Endothelial cell of umbilical vein (primary cell): ENCODE measurements around the gene BABAM2. TPM values are rescaled to one million over a fixed set of nuclear protein-coding genes. Genes with fewer than 3 reads are reported as not detected.

Experiments used
- BruUV-seq: library from RNA; stranded (reverse); fragments of 400-500 nt; replicated peaks from 2 replicates; lab custom pipeline; 2021; lab: Mats Ljungman, UMichigan
- CTCF ChIA-PET: fragments of 300-600, 350-600 bp; sonication (Branson Sonifier 250); formaldehyde crosslinking; loops from one replicate; lab custom pipeline; 2021; ENCODE audit warnings: antibody characterized with exemption, inconsistent platforms; lab: Charles Lee
- POLR2A ChIA-PET: fragments of 300-600, 350-600 bp; sonication (Branson Sonifier 250); formaldehyde crosslinking; loops from one replicate; lab custom pipeline; 2021; ENCODE audit warnings: antibody characterized with exemption, inconsistent platforms; lab: Charles Lee
- DNase-seq: peaks from one replicate; pipeline ENCODE4 v3.0.0-alpha.2; 2011; ENCODE audit warnings: low read depth, low spot score
- FAIRE-seq: peaks from 2 replicates; lab custom pipeline; 2011; peaks lifted over from hg19 to GRCh38; lab: Jason Lieb, UNC
- H2AFZ ChIP-seq: 2 replicates; pipeline ENCODE4 v1.6.0; 2012; ENCODE audit warnings: low read depth, low read length, control low read depth, inconsistent platforms
- H3K27ac ChIP-seq: 2 replicates; pipeline ENCODE4 v1.5.1; 2011; ENCODE audit warnings: low read depth, mild to moderate bottlenecking, control low read depth, low read length, moderate library complexity; ENCODE audit not compliant: insufficient read depth
- H3K27me3 ChIP-seq, 2 experiments: 2 replicates each; pipeline versions ENCODE4 v1.6.0 to v1.6.1; 2011; ENCODE audit warnings: low read length in 2 of 2, mixed read lengths in 1 of 2; ENCODE audit not compliant: control insufficient read depth in 2 of 2, insufficient read depth in 2 of 2
- H3K36me3 ChIP-seq, 2 experiments: 2 replicates in 1 of 2; 3 replicates in 1 of 2; pipeline ENCODE4 v1.5.1; 2011; ENCODE audit warnings: low read length in 2 of 2, mild to moderate bottlenecking in 1 of 2, moderate library complexity in 1 of 2; ENCODE audit not compliant: control insufficient read depth in 2 of 2, insufficient read depth in 2 of 2; ENCODE audit errors: extremely low read depth in 1 of 2
- H3K4me1 ChIP-seq: 3 replicates; pipeline ENCODE4 v1.5.1; 2011; ENCODE audit warnings: mild to moderate bottlenecking, low read length; ENCODE audit not compliant: control insufficient read depth, insufficient read depth; ENCODE audit errors: extremely low read depth
- H3K4me2 ChIP-seq: 2 replicates; pipeline ENCODE4 v1.6.1; 2011; ENCODE audit warnings: low read length, control low read depth, mixed read lengths; ENCODE audit not compliant: insufficient read depth
- H3K4me3 ChIP-seq, 3 experiments: fragments of 200-600 bp in 1 of 3; sonication (generic), shearing (Covaris generic) in 1 of 3; replicated peaks in 1 of 3; 2 replicates each; pipeline ENCODE4 v1.5.1; 2011 to 2016; ENCODE audit warnings: control low read depth in 3 of 3, low read length in 3 of 3, mild to moderate bottlenecking in 2 of 3, inconsistent platforms in 1 of 3, low read depth in 1 of 3, moderate library complexity in 1 of 3; ENCODE audit not compliant: insufficient read depth in 1 of 3
- H3K79me2 ChIP-seq: 2 replicates; pipeline ENCODE4 v1.6.0; 2012; ENCODE audit warnings: low read length, inconsistent platforms; ENCODE audit not compliant: control insufficient read depth, insufficient read depth
- H3K9ac ChIP-seq: replicated peaks from 2 replicates; pipeline ENCODE3; 2011; ENCODE audit warnings: low read length, control low read depth; ENCODE audit not compliant: insufficient read depth; ENCODE audit errors: extremely low read depth
- H3K9me1 ChIP-seq: replicated peaks from 3 replicates; pipeline ENCODE4 v1.6.0; 2011; ENCODE audit warnings: mild to moderate bottlenecking, low read length; ENCODE audit not compliant: control insufficient read depth, insufficient read depth; ENCODE audit errors: extremely low read depth
- H3K9me3 ChIP-seq: replicated peaks from 2 replicates; pipeline ENCODE4 v1.5.1; 2012; ENCODE audit warnings: low read length, inconsistent platforms; ENCODE audit not compliant: control insufficient read depth, insufficient read depth
- H4K20me1 ChIP-seq: replicated peaks from 2 replicates; pipeline ENCODE3; 2011; ENCODE audit warnings: mild to moderate bottlenecking, low read length; ENCODE audit not compliant: control insufficient read depth, insufficient read depth; ENCODE audit errors: extremely low read depth
- CTCF ChIP-seq, 2 donors: IDR thresholded peaks; 1 replicate in 1 of 2; 2 replicates in 1 of 2; pipeline ENCODE4 v1.5.1; 2011; ENCODE audit warnings: low read length in 2 of 2, mild to moderate bottlenecking in 2 of 2, moderate library complexity in 2 of 2, control low read depth in 1 of 2, inconsistent platforms in 1 of 2, low read depth in 1 of 2; ENCODE audit not compliant: insufficient read depth in 1 of 2; ENCODE audit errors: extremely low read depth in 1 of 2
- EZH2 ChIP-seq: IDR thresholded peaks from 2 replicates; pipeline ENCODE4 v1.6.1; 2012; ENCODE audit warnings: borderline replicate concordance, low read depth, mild to moderate bottlenecking, moderate library complexity, low read length, inconsistent platforms; ENCODE audit not compliant: severe bottlenecking
- FOS ChIP-seq: IDR thresholded peaks from 2 replicates; pipeline ENCODE4 v1.6.1; 2011; ENCODE audit warnings: mild to moderate bottlenecking, low read length, moderate library complexity, borderline replicate concordance; ENCODE audit not compliant: insufficient read depth
- GATA2 ChIP-seq: IDR thresholded peaks from 2 replicates; pipeline ENCODE4 v1.7.0; 2011; ENCODE audit warnings: low read depth, mild to moderate bottlenecking, moderate library complexity, mixed read lengths, low read length; ENCODE audit not compliant: insufficient read length, insufficient read depth
- JUN ChIP-seq: IDR thresholded peaks from 2 replicates; pipeline ENCODE4 v1.6.1; 2011; ENCODE audit warnings: borderline replicate concordance, low read depth; ENCODE audit not compliant: insufficient read length, insufficient read depth
- MYC ChIP-seq: IDR thresholded peaks from one replicate; pipeline ENCODE4 v1.6.1; 2011; ENCODE audit warnings: mild to moderate bottlenecking, low read depth, low read length
- POLR2A ChIP-seq: IDR thresholded peaks from 2 replicates; pipeline ENCODE4 v1.6.1; 2012; ENCODE audit warnings: low read depth, mild to moderate bottlenecking, control low read depth, low read length
- dilution Hi-C: fragments of 300-500 bp; cut with MboI; formaldehyde crosslinking; loops from one replicate; pipeline ENCODE4 v1.15.0; 2019; ENCODE audit warnings: low sequenced_read_pairs; ENCODE audit not compliant: extremely low pct_ligation_motif_present
- intact Hi-C: fragments of 100-400 bp; cut with micrococcal nuclease; formaldehyde crosslinking; loops from one replicate; pipeline ENCODE4 v1.10.0; 2022
- polyA plus RNA-seq, 4 experiments: library from polyadenylated mRNA; depleted of rRNA in 3 of 4; stranded (reverse) in 3 of 4; unstranded in 1 of 4; fragments of >200 nt; gene quantifications; 2 replicates each; pipeline versions ENCODE4 v1.2.1 to v1.2.3, GENCODE V29; 2011 to 2012; ENCODE audit warnings: missing spikeins in 1 of 4
- total RNA-seq: library from RNA; stranded (reverse); gene quantifications from 2 replicates; pipeline ENCODE4 v1.2.3, GENCODE V29; 2021

BABAM2 gene
- total and polyA plus RNA-seq, 2 donors (not counting 3 experiments of a cell fraction or from before 2014, with no cell fraction given): 19.9 to 27.6 TPM

GRCh38 chr2:28162564-28162963, 272.0 kb downstream of the BABAM2 start:
- Histone ChIP-seq H3K27me3 (no peaks in the 10 kb centered on the region), H3K4me2 (no peak overlapping the region), H3K27ac (no peak overlapping the region), H4K20me1 (no peaks in the 10 kb centered on the region), H3K9me1 (no peaks in the 10 kb centered on the region), H3K4me3 (no peak overlapping the region), H2AFZ (no peak overlapping the region), H3K4me1 (peaks cover 2% of the 10 kb centered on the region), H3K9me3 (no peaks in the 10 kb centered on the region), H3K79me2 (no peaks in the 10 kb centered on the region), H3K36me3 (no peaks in the 10 kb centered on the region), H3K9ac (no peak overlapping the region)
- intact Hi-C loops: no loop called here
- TF ChIP-seq FOS: no peak
- TF ChIP-seq POLR2A: no peak
- TF ChIP-seq EZH2: no peak
- TF ChIP-seq CTCF (IDR thresholded peaks at IDR 0.05; ENCODE audit: extremely low read depth in 1 of 2, insufficient read depth in 1 of 2, low read depth in 1 of 2, low read length in 2 of 2): no peak
- TF ChIP-seq JUN: no peak
- no peak for TF ChIP-seq GATA2
- no peak for TF ChIP-seq MYC
- POLR2A ChIA-PET: no interaction called here
- CTCF ChIA-PET: interaction anchor here (0.9 to 2.6 kb wide), 5 partner anchors 9 to 33 kb away, joined by 3 to 7 read pairs (median 3); no protein-coding TSS in a partner anchor
- no TSS peak for BruUV-seq
- dilution Hi-C loops: no loop called here
- FAIRE-seq (no peak), DNase-seq (no peak)
